HG02642 (cell line): ENCODE data around the gene PLCB2.

ENCODE experiments used
- ATAC-seq: cut with Tn5 transposase; IDR thresholded peaks from one replicate; pipeline ENCODE4 v1.9.1; 2021; ENCODE audit warnings: mild to moderate bottlenecking; ENCODE audit not compliant: unreplicated experiment, poor library complexity

PLCB2 gene

DNA sequence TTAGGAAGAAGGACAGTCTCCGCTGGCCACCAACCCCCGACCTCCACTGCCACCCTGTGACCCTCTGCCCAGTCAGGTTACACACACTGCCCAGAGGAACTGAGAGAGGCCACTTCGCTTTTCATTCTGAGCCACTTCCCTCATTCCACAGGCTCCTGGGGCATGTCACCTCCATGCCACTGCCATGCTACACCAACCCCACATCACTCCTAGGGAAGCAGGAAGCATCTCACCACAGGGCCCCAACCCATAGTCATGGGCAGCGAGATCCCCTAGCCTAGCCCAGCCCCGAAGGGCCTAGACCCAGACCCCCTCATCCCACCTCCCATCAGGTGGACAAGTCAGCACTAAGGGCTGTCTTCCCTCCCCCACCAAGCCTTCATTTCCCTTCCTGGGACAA, 1.4 kb downstream of the PLCB2 start:
- no peak for ATAC-seq

DNA sequence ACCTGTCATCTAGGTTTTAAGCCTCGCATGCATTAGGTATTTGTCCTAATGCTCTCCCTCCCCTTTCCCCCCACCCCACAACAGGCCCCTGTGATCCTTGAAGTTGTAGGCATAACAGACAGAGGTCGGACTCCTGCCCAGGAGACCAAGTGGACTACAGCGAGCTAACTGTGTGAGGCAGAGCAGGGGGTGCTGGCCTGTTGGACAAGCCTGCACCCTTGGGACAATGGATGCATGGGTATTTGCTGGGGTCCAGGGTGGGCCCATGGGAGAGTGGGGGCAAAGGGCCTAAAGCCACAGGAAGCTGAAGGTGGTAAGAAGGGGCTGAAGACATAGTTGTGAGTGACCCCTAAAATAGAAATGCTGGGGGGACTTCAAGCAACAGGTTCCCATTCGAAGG, 2.5 kb downstream of the PLCB2 start:
- no peak for ATAC-seq

- no peak for ATAC-seq
These were observed 4.2 kb downstream of the PLCB2 start for GRCh38 chr15:40303576-40303975.

DNA sequence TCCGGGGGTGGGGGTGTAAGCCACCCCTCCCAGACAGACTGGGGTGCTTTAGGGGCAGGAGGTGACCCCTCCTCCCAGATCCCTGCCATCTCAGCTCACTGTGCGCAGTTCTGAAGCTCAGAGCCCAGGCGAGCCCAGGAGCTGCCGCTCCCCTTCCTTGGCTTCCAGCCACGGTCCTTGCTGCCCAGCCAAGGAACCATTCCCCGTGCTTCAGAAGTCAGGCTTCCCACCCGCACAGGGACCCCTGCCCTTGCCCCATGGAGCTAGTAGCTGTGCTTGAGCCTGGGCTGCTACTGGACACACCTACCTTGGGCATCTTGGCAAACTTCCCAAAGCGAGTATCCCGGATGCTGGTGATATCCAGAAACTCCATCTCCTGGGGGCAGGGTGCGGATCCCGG, 4.8 kb downstream of the PLCB2 start:
- ATAC-seq = no peak

- no peak for ATAC-seq
These were observed 5.3 kb downstream of the PLCB2 start for GRCh38 chr15:40302288-40302886.

- ATAC-seq = no peak
These were observed 6.1 kb downstream of the PLCB2 start for GRCh38 chr15:40301467-40302179.

- ATAC-seq = no peak
These were observed 7.0 kb downstream of the PLCB2 start for GRCh38 chr15:40300771-40301170.

DNA sequence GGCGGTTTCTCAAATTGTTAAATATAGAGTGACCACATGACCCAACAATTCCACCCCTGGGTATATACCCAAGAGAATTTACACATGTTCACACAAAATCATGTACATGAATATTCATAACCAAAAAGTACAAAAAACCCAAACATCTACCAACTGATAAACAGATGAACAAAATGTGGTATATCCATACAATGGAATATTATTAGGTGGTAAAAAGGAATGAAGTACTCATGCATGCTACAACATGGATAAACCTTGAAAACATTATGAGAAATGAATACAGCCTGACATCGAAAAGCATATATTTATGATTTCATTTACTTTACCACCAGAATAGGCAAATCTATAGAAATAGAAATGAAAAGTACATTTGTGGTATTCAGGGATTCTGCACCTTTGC, 7.4 kb downstream of the PLCB2 start:
- ATAC-seq = no peak

GRCh38 chr15:40298216-40298935, 9.4 kb downstream of the PLCB2 start:
- no peak for ATAC-seq

- ATAC-seq = no peak
These were observed 10.4 kb downstream of the PLCB2 start for GRCh38 chr15:40297356-40297755.

GRCh38 chr15:40296561-40297230, 11.0 kb downstream of the PLCB2 start:
- no peak for ATAC-seq

GRCh38 chr15:40295877-40296560, 11.7 kb downstream of the PLCB2 start:
- no peak for ATAC-seq

DNA sequence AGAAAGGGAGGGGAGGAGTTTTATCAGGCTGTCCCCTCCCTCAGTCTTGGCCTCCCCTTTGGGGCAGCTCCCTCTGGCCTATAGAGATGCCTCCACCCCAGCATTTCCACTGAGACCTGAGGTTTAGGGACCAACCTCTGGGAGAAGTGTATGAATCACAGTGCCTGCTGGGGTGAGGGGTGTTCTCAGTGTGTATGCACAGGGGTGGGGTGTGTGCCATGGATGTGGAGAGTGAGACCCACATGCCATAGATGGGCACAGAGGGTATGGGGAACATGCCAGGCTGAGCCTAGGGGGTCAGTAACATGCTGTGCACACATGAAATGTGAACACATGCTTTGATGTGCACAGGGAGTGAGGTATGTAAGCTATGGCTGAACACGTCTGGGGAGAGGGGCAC, 12.4 kb downstream of the PLCB2 start:
- ATAC-seq = no peak

DNA sequence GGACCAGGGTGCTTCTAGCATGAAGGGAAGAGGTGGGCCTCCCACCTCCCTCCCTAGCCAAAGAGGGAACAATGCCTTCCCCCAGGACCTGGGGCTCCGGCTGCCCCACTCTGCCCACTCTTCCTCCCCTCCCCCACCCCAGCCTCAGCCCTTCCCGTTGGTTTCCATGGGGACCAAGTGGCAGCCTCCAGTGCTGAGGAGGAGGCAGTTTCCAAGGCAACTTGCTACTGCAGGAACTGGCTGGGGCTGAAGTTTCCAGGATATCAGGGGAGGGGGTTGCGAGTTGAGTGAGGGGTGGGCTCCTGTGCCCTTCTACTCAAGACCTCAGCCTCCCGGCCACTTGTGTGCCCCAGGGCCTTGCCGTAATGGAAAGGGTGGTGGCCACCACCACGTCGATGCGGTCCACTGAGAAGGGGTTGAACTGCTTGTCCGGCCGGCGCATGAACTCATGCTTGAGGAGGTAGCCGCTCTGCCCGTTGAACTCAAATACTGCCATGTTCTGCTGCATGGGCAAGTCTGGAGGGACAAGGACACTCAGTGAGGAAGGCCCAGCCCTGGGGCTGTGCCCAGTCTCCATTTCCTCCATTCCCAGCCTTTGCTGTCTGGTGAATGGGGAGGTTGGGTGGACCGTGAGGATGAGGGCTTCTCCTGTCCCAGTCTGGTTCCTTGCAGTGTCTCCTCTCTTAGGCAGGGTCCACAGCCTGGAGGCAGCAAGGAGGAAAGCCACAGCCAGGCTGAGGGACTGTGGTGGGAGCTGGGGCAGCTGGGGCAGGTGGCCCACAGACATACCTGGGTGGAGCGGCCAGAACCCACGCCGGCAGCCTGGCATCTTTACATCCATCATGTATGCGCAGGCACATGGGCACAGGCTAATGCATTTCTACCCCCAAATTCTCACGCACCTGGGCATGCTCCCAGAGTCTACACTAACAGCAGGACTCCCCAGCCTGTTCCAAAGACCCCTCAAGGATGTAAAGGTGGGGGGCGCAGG, 13.5 kb downstream of the PLCB2 start:
- no peak for ATAC-seq

GRCh38 chr15:40293006-40293405, 14.7 kb downstream of the PLCB2 start:
- ATAC-seq = no peak

GRCh38 chr15:40292246-40292645, 15.5 kb downstream of the PLCB2 start:
- ATAC-seq = no peak

GRCh38 chr15:40290918-40291574, 16.7 kb downstream of the PLCB2 start:
- no peak for ATAC-seq

DNA sequence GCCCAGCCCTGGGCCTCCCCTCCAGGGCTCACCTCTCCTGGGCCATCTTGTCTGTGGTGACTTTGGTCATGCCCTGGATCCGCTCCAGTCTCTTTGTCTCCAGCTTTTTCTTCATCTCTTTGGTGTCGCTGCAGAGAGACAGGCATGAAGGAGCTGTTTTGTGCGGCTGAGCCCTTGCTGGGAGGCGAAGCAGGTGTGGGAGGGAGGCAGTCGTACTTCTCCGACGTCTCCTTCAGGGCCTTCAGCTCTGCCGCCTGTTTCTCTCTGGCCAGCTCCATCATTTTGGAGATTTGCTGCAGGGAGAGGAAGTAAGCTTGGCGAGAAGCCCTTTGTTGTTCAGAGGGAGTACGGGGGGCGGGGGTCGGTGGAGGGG, 17.2 kb downstream of the PLCB2 start:
- no peak for ATAC-seq
